NT2/D1 (cell line): ENCODE results near the gene TMEM259.

ENCODE experiments used
- SUZ12 ChIP-seq: IDR thresholded peaks from 2 replicates; pipeline ENCODE4 v1.6.1; 2011; ENCODE audit not compliant: insufficient read length, insufficient read depth; ENCODE audit errors: extremely low read depth
- YY1 ChIP-seq: IDR thresholded peaks from 2 replicates; pipeline ENCODE4 v1.6.1; 2011; ENCODE audit not compliant: insufficient read length, insufficient read depth
- ZNF274 ChIP-seq: IDR thresholded peaks from 2 replicates; pipeline ENCODE4 v1.6.1; 2011; ENCODE audit warnings: mild to moderate bottlenecking, low read depth, low read length

DNA sequence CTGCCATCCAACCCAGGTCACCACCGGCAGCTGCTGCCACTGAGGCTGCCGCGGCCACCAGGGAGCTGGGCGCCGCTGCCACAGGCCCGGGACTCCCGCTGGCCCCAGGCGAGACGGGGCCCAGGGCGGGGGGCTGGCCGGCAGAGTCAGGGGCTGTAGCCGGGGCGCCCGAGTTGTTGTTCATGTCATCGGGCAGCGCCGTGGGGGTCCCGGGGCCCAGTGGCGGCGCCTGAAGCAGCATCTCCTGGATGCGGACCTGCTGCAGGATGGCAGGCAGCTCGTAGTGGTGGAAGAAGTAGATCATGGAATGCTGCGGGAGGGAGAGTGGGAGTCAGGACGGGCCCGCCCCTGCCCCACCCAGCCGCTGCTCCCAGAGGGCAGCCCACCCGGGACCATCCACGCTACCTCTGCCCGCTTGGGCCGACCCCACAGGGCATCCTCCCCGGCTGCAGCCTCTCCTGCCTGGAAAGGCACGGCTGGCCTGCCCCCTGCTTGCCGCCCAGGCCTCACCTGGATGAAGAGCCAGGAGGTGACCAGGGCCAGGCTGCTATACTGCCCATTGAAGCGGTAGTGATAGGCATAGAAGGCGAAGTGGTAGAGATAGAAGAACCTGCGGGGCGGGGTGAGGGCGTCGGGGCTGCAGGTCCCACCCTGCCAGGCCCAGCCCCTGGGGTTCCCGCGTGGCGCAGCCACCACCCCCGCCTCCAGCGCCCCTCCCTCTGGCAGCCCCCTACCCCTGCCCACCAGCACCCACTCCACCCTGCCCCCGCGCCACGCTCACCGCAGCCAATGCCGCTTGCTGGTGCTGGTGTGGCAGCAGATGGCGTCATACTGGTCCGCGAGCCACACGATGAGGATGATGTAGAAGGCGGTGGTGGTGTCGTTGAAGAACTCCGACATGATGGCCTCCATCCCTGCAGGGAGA, 10.1 kb downstream of the TMEM259 start:
- TF ChIP-seq YY1 = no peak
- no peak for TF ChIP-seq ZNF274
- no peak for TF ChIP-seq SUZ12
